NCI-H748 (cell line): ENCODE results near the gene KDM6B.

Experiments
- DNase-seq: peaks from one replicate; lab custom pipeline; 2025; ENCODE audit not compliant: unreplicated experiment; lab: John Stamatoyannopoulos, UW

KDM6B gene

GRCh38 chr17:7839190-7839875 is 5.3 kb downstream of the KDM6B start:
- no peak for DNase-seq

GRCh38 chr17:7839876-7840261 is 5.9 kb downstream of the KDM6B start:
- peak; percentile 29 for DNase-seq

GRCh38 chr17:7840441-7840840 is 6.4 kb downstream of the KDM6B start:
- no peak for DNase-seq

GRCh38 chr17:7840875-7841274 is 6.9 kb downstream of the KDM6B start:
- DNase-seq = no peak

GRCh38 chr17:7841396-7841914 is 7.4 kb downstream of the KDM6B start:
- peak; percentile 87 for DNase-seq

- DNase-seq = peak; percentile 92
Measured at GRCh38 chr17:7841915-7842379, 7.9 kb downstream of the KDM6B start.

GRCh38 chr17:7842380-7843256 is 8.6 kb downstream of the KDM6B start:
- peak; percentile 87 for DNase-seq

- DNase-seq = peak; percentile 74
Measured at GRCh38 chr17:7843257-7843535, 9.2 kb downstream of the KDM6B start.

GRCh38 chr17:7843536-7844291 is 9.7 kb downstream of the KDM6B start:
- peak; percentile 95 for DNase-seq

GRCh38 chr17:7844292-7845154 is 10.5 kb downstream of the KDM6B start:
- peak; percentile 95 for DNase-seq

- no peak for DNase-seq
Measured at GRCh38 chr17:7845359-7846062, 11.5 kb downstream of the KDM6B start.

GRCh38 chr17:7846063-7846735 is 12.2 kb downstream of the KDM6B start:
- DNase-seq = no peak

GRCh38 chr17:7846765-7847661 is 13.0 kb downstream of the KDM6B start:
- no peak for DNase-seq

- DNase-seq = no peak
Measured at GRCh38 chr17:7848131-7848579, 14.1 kb downstream of the KDM6B start.

- DNase-seq = no peak
Measured at GRCh38 chr17:7848739-7849129, 14.7 kb downstream of the KDM6B start.

- DNase-seq = no peak
Measured at GRCh38 chr17:7849130-7849750, 15.2 kb downstream of the KDM6B start.

- no peak for DNase-seq
Measured at GRCh38 chr17:7849751-7850504, 15.9 kb downstream of the KDM6B start.
